ENCODE measurements around the gene STAT5B. TPM values are rescaled to one million over a fixed set of nuclear protein-coding genes. Genes with fewer than 3 reads are reported as not detected.
"Not testable (repeated sequence)": the region's sequence is repeated elsewhere in the genome, so short reads cannot be mapped to it uniquely, and the experiment has no call there.

Gene STAT5B
- total RNA-seq (ENCODE audit: low replicate concordance): 14.1 and 23.0 TPM in 2 replicates

- peak; percentile 40 for DNase-seq (ENCODE audit: low read depth)
- H3K4me3 ChIP-seq (ENCODE audit: low read depth, low read length): peak within 1 kb of the TSS; percentile 83
Measured at GRCh38 chr17:42276359-42276608, at the start of gene STAT5B. STAT5B (minus strand) TSS chr17:42276391; CDS start chr17:42232127, 44,264 bp downstream.

GRCh38 chr17:42325026-42325425, 48.8 kb upstream of the STAT5B start:
- peak; percentile 81 for DNase-seq (ENCODE audit: low read depth)
- no peak overlapping the region for H3K4me3 ChIP-seq (ENCODE audit: low read depth, low read length)
- no peak for TF ChIP-seq CTCF (IDR thresholded peaks at IDR 0.05; ENCODE audit: insufficient read depth, low read length)

More at GRCh38 chr17:42276359-42276608, at the start of gene STAT5B:
- no peak for TF ChIP-seq CTCF (IDR thresholded peaks at IDR 0.05; ENCODE audit: insufficient read depth, low read length)

- H3K4me3 ChIP-seq (ENCODE audit: low read depth, low read length): no peak overlapping the region
- DNase-seq (ENCODE audit: low read depth): no peak
- no peak for TF ChIP-seq CTCF (IDR thresholded peaks at IDR 0.05; ENCODE audit: insufficient read depth, low read length)
Measured at GRCh38 chr17:42323268-42323773, 47.1 kb upstream of the STAT5B start.

GRCh38 chr17:42322382-42323267, 46.4 kb upstream of the STAT5B start:
- peak; percentile 95 for DNase-seq (ENCODE audit: low read depth)
- no peak overlapping the region for H3K4me3 ChIP-seq (ENCODE audit: low read depth, low read length)
- peak; percentile 99 for TF ChIP-seq CTCF (IDR thresholded peaks at IDR 0.05; ENCODE audit: insufficient read depth, low read length)

GRCh38 chr17:42321555-42321954, 45.4 kb upstream of the STAT5B start:
- no peak for TF ChIP-seq CTCF (IDR thresholded peaks at IDR 0.05; ENCODE audit: insufficient read depth, low read length)
- no peak overlapping the region for H3K4me3 ChIP-seq (ENCODE audit: low read depth, low read length)
- no peak for DNase-seq (ENCODE audit: low read depth)

GRCh38 chr17:42317967-42318366, 41.8 kb upstream of the STAT5B start:
- H3K4me3 ChIP-seq (ENCODE audit: low read depth, low read length); DNase-seq (ENCODE audit: low read depth): not testable (repeated sequence)

GRCh38 chr17:42317266-42317845, 41.2 kb upstream of the STAT5B start:
- DNase-seq (ENCODE audit: low read depth): no peak
- H3K4me3 ChIP-seq (ENCODE audit: low read depth, low read length): no peak overlapping the region
- no peak for TF ChIP-seq CTCF (IDR thresholded peaks at IDR 0.05; ENCODE audit: insufficient read depth, low read length)
